BLaER1 treated with 17β-estradiol and CSF1 and Interleukin-3, amounts not matched to agents 10 nM and 100 nM (cell line): Measurements from ENCODE around the gene CCDC77.
"Not testable (repeated sequence)": the region's sequence is repeated elsewhere in the genome, so short reads cannot be mapped to it uniquely, and the experiment has no call there.

Experiments used
- H3K27ac ChIP-seq, 11 experiments: shearing (Covaris generic); formaldehyde crosslinking; 2 replicates each; pipeline ENCODE4 v1.8.1; 2022
- H3K27me3 ChIP-seq, 11 experiments: shearing (Covaris generic); formaldehyde crosslinking; 2 replicates each; pipeline ENCODE4 v1.8.1; 2022
- H3K36me3 ChIP-seq, 11 experiments: shearing (Covaris generic); formaldehyde crosslinking; 2 replicates each; pipeline ENCODE4 v1.8.1; 2022
- H3K4me1 ChIP-seq, 10 experiments: shearing (Covaris generic); formaldehyde crosslinking; 2 replicates each; pipeline ENCODE4 v1.8.1; 2022
- H3K4me2 ChIP-seq, 11 experiments: shearing (Covaris generic); formaldehyde crosslinking; 2 replicates each; pipeline ENCODE4 v1.8.1; 2022
- H3K4me3 ChIP-seq, 10 experiments: shearing (Covaris generic); formaldehyde crosslinking; 2 replicates each; pipeline ENCODE4 v1.8.1; 2022
- H3K9ac ChIP-seq, 11 experiments: shearing (Covaris generic); formaldehyde crosslinking; 2 replicates each; pipeline ENCODE4 v1.8.1; 2022
- H3K9me3 ChIP-seq, 11 experiments: shearing (Covaris generic); formaldehyde crosslinking; replicated peaks in 1 of 11; 2 replicates each; pipeline ENCODE4 v1.8.1; 2022
- H4K20me1 ChIP-seq, 11 experiments: shearing (Covaris generic); formaldehyde crosslinking; 2 replicates each; pipeline ENCODE4 v1.8.1; 2022
- Cebpa-rat ChIP-seq, 11 experiments: shearing (Covaris generic); IDR thresholded peaks; 2 replicates each; pipeline ENCODE4 v1.8.1; 2022

The CCDC77 gene

DNA sequence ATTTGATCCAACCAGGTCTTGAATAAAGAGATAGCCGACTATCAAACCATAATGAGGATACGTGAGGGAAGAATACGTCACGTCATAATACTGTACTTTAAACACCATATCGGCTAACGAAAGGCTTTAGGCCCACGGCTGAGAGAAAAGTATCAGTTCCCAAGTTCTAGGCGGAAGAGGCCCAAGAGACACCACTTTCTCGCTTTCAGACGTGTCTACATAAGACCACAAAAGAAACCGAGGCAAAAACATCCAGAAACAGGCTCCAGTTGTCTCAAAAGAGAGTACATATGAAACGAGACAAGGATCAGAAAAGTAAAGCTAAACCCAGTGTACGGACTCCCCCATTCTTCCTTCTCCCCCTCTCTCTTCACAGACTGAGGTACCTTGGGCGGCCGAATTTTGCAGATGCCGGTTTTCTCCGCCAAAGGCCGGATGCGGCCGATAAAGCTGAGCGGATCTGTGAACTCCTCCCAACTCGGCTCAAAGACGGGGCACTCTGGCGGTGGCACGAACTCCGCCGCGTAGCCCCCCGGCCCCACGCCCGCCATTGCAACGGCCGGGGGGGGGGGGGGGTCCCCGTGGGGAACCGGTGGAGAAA is 12.8 kb upstream of the CCDC77 start:
- Histone ChIP-seq H3K27me3 (no peaks in the 10 kb centered on the region), H3K9ac (peak overlapping the region; percentile 88 to 98 (median 95)), H4K20me1 (peaks cover 34 to 49% (median 46%) of the 10 kb centered on the region in 11 experiments), H3K4me3 (peak overlapping the region; percentile 76 to 94 (median 88)), H3K4me1 (peaks cover 17 to 37% (median 28%) of the 10 kb centered on the region in 10 experiments), H3K4me2 (peak overlapping the region; percentile 87 to 99 (median 97)), H3K9me3 (no peaks in the 10 kb centered on the region), H3K36me3 (peaks cover 15 to 31% (median 26%) of the 10 kb centered on the region in 11 experiments), H3K27ac (peak overlapping the region; percentile 89 to 97 (median 94))
- TF ChIP-seq Cebpa-rat (IDR thresholded peaks at IDR 0.05): no peak

GRCh38 chr12:389142-390096 is 12.0 kb upstream of the CCDC77 start, which contains the start of gene KDM5A:
KDM5A (minus strand) TSS chr12:389320; CDS start chr12:389091, 229 bp downstream.
- Histone ChIP-seq H3K4me2 (peak within 1 kb of the TSS; percentile 87 to 99 (median 97)), H3K36me3 (peaks cover 7 to 23% (median 18%) of the 10 kb centered on the region in 11 experiments; a peak in 21 of 22 replicates), H3K4me1 (peaks cover 17 to 37% (median 28%) of the 10 kb centered on the region in 10 experiments), H3K9me3 (no peaks in the 10 kb centered on the region), H3K9ac (peak within 1 kb of the TSS; percentile 88 to 98 (median 95)), H3K27ac (peak within 1 kb of the TSS; percentile 89 to 97 (median 94)), H3K27me3 (no peaks in the 10 kb centered on the region), H4K20me1 (peaks cover 26 to 41% (median 39%) of the 10 kb centered on the region in 11 experiments), H3K4me3 (peak within 1 kb of the TSS; percentile 76 to 94 (median 88))
- no peak for TF ChIP-seq Cebpa-rat (IDR thresholded peaks at IDR 0.05)

DNA sequence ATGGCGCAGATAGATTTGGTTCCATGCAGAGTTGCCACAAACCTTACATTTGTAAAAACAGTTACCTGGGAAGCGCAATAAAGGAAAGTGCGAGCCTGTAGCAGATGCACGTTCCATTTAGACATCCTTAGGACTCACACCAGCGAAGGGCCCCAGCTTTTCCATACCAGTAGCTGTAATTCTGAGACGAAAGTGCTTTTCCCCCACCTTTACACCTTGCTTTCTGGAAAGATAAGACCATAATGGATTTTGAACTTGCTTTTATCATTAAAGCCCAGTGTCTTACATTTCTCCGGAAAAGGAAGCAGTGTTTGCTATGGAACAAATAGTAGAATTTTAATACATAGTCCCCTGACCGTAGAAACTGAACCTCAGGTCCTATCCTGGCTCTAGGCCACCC is 616 bp upstream of the CCDC77 start:
- TF ChIP-seq Cebpa-rat (IDR thresholded peaks at IDR 0.05): no peak
- Histone ChIP-seq H3K4me3 (peak overlapping the region; percentile 62 to 96 (median 85)), H3K9me3 (no peaks in the 10 kb centered on the region), H3K27ac (0 out of 22 replicates have a peak overlapping the region, but pooled peaks of 1 of the 11 experiments have one; percentile 67), H3K4me2 (peak overlapping the region; percentile 49 to 86 (median 75)), H4K20me1 (no peaks in the 10 kb centered on the region; a peak in 2 of 22 replicates), H3K4me1 (peaks cover 12 to 28% (median 21%) of the 10 kb centered on the region in 10 experiments), H3K36me3 (peaks cover 0 to 20% (median 8%) of the 10 kb centered on the region in 11 experiments; a peak in 15 of 22 replicates), H3K27me3 (no peaks in the 10 kb centered on the region), H3K9ac (peak overlapping the region in 10 of 11 experiments; percentile 80 to 87 (median 82); a peak in 11 of 22 replicates)

DNA sequence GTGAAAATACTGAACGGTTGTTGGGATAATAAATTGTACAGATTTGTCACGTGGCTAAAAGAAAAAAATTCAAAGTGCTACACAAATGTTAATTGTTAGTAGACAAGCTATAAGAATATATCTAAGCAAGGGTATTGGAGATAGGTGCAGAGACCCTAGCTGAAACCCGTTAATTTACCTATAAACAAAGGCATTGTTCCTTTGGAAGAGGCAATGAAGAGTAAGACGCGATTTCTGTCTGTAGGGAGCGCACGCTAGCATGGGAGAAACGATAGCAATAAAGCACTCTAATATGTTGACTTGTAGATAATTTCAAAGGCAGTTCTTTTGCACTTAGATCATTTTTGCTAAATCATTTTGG is 565 bp downstream of the CCDC77 start:
- peak overlapping the region; percentile 62 to 96 (median 85) for H3K4me3 ChIP-seq
- no peaks in the 10 kb centered on the region for H3K9me3 ChIP-seq
- no peaks in the 10 kb centered on the region for H3K27me3 ChIP-seq
- peak overlapping the region; percentile 70 to 86 (median 77) for H3K4me2 ChIP-seq
- H3K27ac ChIP-seq: peak overlapping the region in 10 of 11 experiments; percentile 63 to 82 (median 69); a peak in 19 of 22 replicates
- peaks cover 12 to 26% (median 20%) of the 10 kb centered on the region in 10 experiments for H3K4me1 ChIP-seq
- peaks cover 7 to 32% (median 19%) of the 10 kb centered on the region in 11 experiments; a peak in 18 of 22 replicates for H3K36me3 ChIP-seq
- TF ChIP-seq Cebpa-rat (IDR thresholded peaks at IDR 0.05): no peak
- H3K9ac ChIP-seq: peak overlapping the region; percentile 70 to 87 (median 82)
- H4K20me1 ChIP-seq: no peaks in the 10 kb centered on the region; a peak in 2 of 22 replicates

GRCh38 chr12:414859-415258 is 13.4 kb downstream of the CCDC77 start:
- Histone ChIP-seq H3K9me3 (no peaks in the 10 kb centered on the region), H3K4me1 (no peaks in the 10 kb centered on the region), H3K27me3 (no peaks in the 10 kb centered on the region), H4K20me1 (no peaks in the 10 kb centered on the region), H3K27ac (no peak overlapping the region), H3K4me3 (no peak overlapping the region), H3K4me2 (no peak overlapping the region), H3K9ac (no peak overlapping the region), H3K36me3 (peaks cover 71 to 89% (median 86%) of the 10 kb centered on the region in 11 experiments)
- no peak for TF ChIP-seq Cebpa-rat (IDR thresholded peaks at IDR 0.05)

DNA sequence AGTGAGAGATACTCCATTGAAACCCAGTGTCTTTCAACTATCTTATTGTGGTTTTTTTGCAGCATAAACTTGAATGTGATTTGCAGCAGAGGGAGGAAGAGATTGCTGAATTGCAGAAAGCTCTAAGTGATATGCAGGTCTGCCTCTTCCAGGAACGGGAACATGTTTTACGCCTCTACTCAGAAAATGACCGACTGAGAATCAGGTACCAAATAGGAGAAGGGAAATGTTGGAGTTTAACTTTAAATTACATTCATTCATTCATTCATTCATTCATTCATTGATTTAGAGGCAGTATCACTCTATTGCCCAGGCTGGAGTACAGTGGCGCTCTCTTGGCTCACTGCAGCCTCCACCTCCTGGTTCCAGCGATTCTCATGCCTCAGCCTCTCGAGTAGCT is 17.0 kb downstream of the CCDC77 start:
- peaks cover 48 to 69% (median 65%) of the 10 kb centered on the region in 11 experiments for H3K36me3 ChIP-seq
- TF ChIP-seq Cebpa-rat (IDR thresholded peaks at IDR 0.05): no peak
- no peak overlapping the region for H3K4me3 ChIP-seq
- no peaks in the 10 kb centered on the region for H4K20me1 ChIP-seq
- H3K27me3 ChIP-seq: no peaks in the 10 kb centered on the region
- H3K4me2 ChIP-seq: no peak overlapping the region
- H3K9me3 ChIP-seq: no peaks in the 10 kb centered on the region
- H3K27ac ChIP-seq: no peak overlapping the region
- no peak overlapping the region for H3K9ac ChIP-seq
- no peaks in the 10 kb centered on the region for H3K4me1 ChIP-seq

DNA sequence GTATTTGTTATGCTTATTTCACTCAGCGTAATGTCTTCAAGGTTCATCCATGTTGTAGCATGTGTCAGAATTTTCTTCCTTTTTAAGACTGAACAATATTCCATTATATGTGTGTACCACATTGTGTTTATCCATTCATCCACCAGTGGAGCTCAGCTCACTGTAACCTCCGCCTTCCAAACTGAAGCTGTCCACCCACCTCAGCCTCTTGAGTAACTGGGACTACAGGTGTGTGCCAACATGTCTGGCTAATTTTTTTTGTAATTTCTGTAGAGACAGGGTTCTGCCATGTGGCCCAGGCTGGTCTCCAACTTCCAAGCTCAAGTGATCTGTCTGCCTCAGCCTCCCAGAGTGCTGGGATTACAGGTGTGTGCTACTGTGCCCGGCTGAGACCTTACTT is 21.1 kb downstream of the CCDC77 start:
- H3K4me2 ChIP-seq: no peak overlapping the region
- no peak overlapping the region for H3K4me3 ChIP-seq
- no peak overlapping the region for H3K9ac ChIP-seq
- no peaks in the 10 kb centered on the region for H4K20me1 ChIP-seq
- no peak overlapping the region for H3K27ac ChIP-seq
- H3K36me3 ChIP-seq: peaks cover 41 to 76% (median 72%) of the 10 kb centered on the region in 11 experiments
- no peaks in the 10 kb centered on the region for H3K27me3 ChIP-seq
- no peak for TF ChIP-seq Cebpa-rat (IDR thresholded peaks at IDR 0.05)
- no peaks in the 10 kb centered on the region for H3K9me3 ChIP-seq
- H3K4me1 ChIP-seq: no peaks in the 10 kb centered on the region

DNA sequence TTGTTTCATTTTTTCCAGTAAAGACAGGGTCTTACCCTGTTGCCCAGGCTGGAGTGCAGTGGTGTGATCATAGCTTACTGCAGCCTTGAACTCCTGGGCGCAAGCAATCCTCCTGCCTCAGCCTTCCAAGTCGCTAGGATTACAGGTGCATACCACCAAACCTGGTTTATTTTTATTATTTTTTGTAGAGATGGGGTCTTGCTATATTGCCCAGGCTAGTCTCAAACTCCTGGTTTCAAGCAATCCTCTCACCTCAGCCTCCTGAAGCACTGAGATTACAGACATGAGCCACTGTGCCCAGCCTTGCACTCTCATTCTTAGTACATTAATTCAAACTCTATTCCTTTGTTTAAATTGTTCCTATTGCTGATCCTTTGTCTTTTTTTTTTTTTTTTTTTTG is 34.3 kb downstream of the CCDC77 start:
- H3K36me3 ChIP-seq: peaks cover 61 to 100% (median 95%) of the 10 kb centered on the region in 11 experiments
- not testable (repeated sequence) for H3K4me3 ChIP-seq, H3K27me3 ChIP-seq, H3K27ac ChIP-seq, H3K4me2 ChIP-seq, H3K4me1 ChIP-seq, H3K9me3 ChIP-seq, H3K9ac ChIP-seq, H4K20me1 ChIP-seq
